GM21360 (cell line): ENCODE measurements around the gene ACIN1.

Experiments used
- ATAC-seq: cut with Tn5 transposase; IDR thresholded peaks from one replicate; pipeline ENCODE4 v1.9.1; 2021; ENCODE audit warnings: mild to moderate bottlenecking, moderate library complexity; ENCODE audit not compliant: unreplicated experiment

The ACIN1 gene

GRCh38 chr14:23125011-23125410 is 30.1 kb upstream of the ACIN1 start:
- ATAC-seq: no peak

- no peak for ATAC-seq
Measured at GRCh38 chr14:23124337-23124954, 29.5 kb upstream of the ACIN1 start.

- no peak for ATAC-seq
Measured at GRCh38 chr14:23123419-23123818, 28.5 kb upstream of the ACIN1 start.

- ATAC-seq: no peak
Measured at GRCh38 chr14:23122086-23122485, 27.1 kb upstream of the ACIN1 start.

GRCh38 chr14:23121361-23121771 is 26.4 kb upstream of the ACIN1 start:
- no peak for ATAC-seq

GRCh38 chr14:23120541-23121251 is 25.8 kb upstream of the ACIN1 start:
- ATAC-seq: peak; percentile 66

DNA sequence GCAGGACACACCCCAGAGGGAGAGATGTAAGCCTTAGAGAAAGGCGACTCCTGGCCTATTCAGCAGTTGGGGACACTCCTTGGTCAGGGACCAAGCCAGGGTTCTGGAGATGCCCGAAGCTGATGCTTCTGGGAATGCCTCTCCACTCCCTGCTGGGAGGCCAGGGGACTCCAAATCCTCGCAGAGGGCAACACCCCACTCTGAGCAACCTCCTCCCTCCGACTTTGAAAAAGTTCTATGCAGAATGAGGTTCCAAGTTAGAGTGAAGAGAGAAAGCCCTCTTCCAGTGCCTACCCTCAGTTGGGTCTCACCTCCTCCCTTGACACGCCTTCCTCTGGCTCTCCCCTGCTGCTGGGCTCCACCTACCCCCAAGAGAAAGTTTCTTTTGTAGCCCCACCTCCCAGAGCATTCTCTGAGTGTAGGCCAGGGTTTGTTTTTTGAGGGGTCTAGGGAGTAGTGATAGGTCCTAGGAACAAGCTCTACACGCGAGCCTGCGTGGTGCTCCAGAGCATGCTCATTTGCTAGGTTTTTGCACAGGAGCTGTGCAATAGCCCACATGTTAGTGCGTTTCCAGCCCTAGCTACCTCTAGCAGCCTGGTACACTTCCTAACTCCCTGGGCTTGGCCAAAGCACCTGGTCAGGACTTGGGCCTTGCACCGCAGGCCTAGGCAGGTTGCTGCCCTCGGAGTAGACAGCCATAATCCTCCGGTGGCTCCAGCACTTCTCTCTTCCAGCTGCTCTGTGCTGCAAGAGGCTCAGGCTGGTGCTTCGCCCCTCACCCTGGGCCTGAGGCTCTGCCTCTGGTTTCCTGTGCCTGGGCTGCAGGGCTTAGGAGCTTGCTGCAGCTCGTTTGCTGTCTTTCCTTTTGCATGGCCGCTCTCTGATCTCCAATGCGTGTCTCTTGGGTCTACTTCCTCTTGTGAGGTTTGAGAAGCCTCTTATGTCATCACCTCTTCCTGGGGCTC is 24.7 kb upstream of the ACIN1 start:
- ATAC-seq: no peak

DNA sequence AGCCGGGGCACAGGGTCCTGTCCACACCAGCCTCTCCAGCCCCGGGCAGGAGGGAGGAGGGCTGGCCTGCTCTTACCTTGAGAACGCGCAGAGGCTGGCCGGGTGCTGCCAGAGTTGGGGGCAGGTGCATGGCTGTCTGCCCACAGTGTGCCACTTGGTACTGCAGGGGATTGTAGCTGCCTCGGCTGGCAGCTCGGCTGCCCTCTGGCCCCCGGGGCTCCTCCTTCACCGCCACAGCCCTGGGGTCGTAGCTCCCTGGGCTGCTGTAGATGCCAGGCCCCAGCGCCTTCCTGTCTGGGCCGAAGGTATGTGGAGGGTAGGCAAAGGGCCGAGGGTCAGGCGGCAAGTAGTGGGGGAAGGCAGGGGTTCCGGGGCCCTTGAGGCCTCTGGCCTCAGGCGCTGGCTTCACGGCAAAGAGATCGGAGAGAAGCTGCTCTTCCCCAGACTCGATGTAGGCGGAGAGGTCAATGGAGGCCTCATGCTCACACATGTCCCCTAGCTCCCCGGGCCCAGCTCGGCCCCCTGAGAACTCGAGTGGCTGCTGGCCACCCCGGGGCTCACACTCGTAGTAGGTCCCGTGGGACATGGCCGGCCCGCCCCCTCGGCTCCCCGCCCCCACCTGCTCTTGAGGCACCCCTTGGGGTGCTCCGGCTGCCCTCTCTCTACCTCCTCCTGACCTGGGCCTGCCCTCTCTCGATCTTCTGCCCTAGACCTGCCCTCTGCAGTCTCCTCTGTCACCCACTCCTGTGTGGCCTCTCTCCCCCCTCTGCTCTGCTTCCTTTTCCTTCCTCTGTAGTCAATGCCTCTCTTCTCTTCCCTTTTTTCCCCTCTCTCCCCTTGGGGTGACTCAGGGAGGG is 23.8 kb upstream of the ACIN1 start, which contains the start of gene CEBPE:
CEBPE (minus strand) TSS at position 750 of the 857 bp plus-strand sequence; CDS start at position 586, 164 bp downstream.
- no peak for ATAC-seq

GRCh38 chr14:23117371-23118020 is 22.6 kb upstream of the ACIN1 start:
- ATAC-seq: no peak

DNA sequence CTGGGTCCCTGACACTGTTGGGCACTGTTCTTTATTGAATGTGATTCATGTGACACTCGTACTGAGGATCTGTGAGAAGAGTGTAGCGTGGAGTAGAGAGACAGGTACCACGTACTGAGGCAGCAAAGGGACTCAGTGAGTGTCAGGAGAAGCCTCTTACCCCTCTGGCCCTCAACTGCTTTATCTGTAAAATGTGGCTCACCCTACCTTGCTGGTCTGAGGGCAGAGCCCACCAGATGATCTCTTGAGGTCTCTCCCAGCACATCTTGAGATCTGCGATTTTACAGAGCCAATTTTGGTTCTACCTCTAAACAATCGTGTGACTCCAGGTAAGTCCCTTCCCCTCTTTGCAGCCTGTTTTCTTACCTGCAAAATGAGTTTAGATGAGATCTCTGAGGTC is 21.0 kb upstream of the ACIN1 start:
- ATAC-seq: no peak

GRCh38 chr14:23115039-23115731 is 20.2 kb upstream of the ACIN1 start:
- ATAC-seq: no peak

DNA sequence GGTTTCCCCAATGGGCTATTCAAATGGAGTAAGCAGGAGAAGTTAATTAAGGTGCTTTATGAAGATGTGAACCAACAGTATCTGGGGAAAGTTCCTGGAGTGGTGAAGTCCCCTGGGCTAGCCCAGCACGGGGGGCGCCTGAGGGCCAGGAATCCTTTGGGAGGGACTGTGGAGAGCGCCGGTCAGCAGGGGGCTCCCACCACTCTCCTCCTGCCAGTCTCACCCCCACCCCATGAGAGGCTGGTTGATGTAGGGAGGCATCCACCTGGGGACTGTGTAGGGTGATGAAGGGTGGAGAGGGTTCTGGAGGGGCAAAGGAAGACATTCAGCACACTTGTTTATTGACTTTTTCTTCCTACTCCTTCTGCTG is 19.7 kb upstream of the ACIN1 start:
- no peak for ATAC-seq

DNA sequence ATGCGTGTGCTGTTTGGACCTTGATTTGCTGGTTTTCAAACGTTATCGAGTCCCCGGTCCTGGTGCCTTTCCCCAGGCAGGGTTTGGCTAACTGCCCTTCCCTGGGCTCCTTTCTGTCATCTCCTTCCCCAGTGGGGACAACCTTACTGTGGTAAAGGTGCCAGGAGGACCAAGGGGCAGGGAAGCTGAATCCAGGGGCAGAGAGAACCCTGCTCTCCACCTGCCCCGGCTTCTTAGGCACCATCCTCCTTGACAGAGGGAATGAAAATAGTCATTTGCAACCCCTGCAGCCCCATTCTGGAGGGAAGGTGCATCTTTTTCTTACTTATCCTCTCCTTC is 19.2 kb upstream of the ACIN1 start:
- ATAC-seq: no peak

- ATAC-seq: no peak
Measured at GRCh38 chr14:23113431-23114119, 18.6 kb upstream of the ACIN1 start.

- no peak for ATAC-seq
Measured at GRCh38 chr14:23112359-23113178, 17.6 kb upstream of the ACIN1 start.

GRCh38 chr14:23110579-23111365 is 15.8 kb upstream of the ACIN1 start:
- no peak for ATAC-seq

- no peak for ATAC-seq
Measured at GRCh38 chr14:23109769-23110168, 14.8 kb upstream of the ACIN1 start.
